K562 (cell line): ENCODE measurements around the gene HSPA1B. TPM values are rescaled to one million over a fixed set of nuclear protein-coding genes. Genes with fewer than 3 reads are reported as not detected.

Source experiments
- CBFA2T3 ChIP-seq: fragments of 450-650 bp; IDR thresholded peaks from 2 replicates; pipeline ENCODE4 v1.6.1; 2017
- CHAMP1 ChIP-seq: fragments of 450-650 bp; IDR thresholded peaks from 2 replicates; pipeline ENCODE4 v1.6.1; 2016; ENCODE audit warnings: mild to moderate bottlenecking
- IFI16 ChIP-seq: fragments of 250-450 bp; sonication (Bioruptor Pico); IDR thresholded peaks from 2 replicates; pipeline ENCODE4 v2.1.2; 2022; ENCODE audit warnings: mild to moderate bottlenecking, inconsistent platforms
- NCOA1 ChIP-seq: fragments of 450-650 bp; IDR thresholded peaks from 2 replicates; pipeline ENCODE4 v1.6.1; 2016; ENCODE audit warnings: low read depth
- NCOA2 ChIP-seq, 2 experiments: fragments of 450-650 bp; IDR thresholded peaks; 2 replicates each; pipeline ENCODE4 v1.6.1; 2018; ENCODE audit warnings: mild to moderate bottlenecking in 2 of 2, moderate library complexity in 1 of 2; ENCODE audit not compliant: partially characterized antibody in 2 of 2
- NFATC3 ChIP-seq: fragments of 450-650 bp; IDR thresholded peaks from 2 replicates; pipeline ENCODE4 v1.6.1; 2017; ENCODE audit warnings: mild to moderate bottlenecking
- NR2F6 ChIP-seq: fragments of 450-650 bp; formaldehyde crosslinking; IDR thresholded peaks from 2 replicates; pipeline ENCODE4 v1.4.0; 2020; ENCODE audit warnings: mild to moderate bottlenecking
- RAD51 ChIP-seq: fragments of 450-650 bp; IDR thresholded peaks from 2 replicates; pipeline ENCODE4 v1.7.1; 2016; ENCODE audit warnings: low read depth, mild to moderate bottlenecking, borderline replicate concordance
- RUNX1 ChIP-seq: sonication (generic); IDR thresholded peaks from 2 replicates; pipeline ENCODE4 v1.6.1; 2016; ENCODE audit warnings: antibody characterized with exemption, low read depth
- TEAD4 ChIP-seq, 2 experiments: sonication (generic) in 1 of 2; formaldehyde crosslinking in 1 of 2; IDR thresholded peaks; 2 replicates each; pipeline versions ENCODE4 v1.6.1 to v1.8.0; 2012 to 2022; ENCODE audit warnings: borderline replicate concordance in 1 of 2, inconsistent platforms in 1 of 2, low read length in 1 of 2, mild to moderate bottlenecking in 1 of 2, missing genetic modification reagents in 1 of 2
- TRIM24 ChIP-seq, 2 experiments: fragments of 450-650 bp; IDR thresholded peaks; 2 replicates each; pipeline ENCODE4 v1.6.1; 2016
- ZFPM2 ChIP-seq: fragments of 250-450 bp; sonication (Bioruptor Pico); IDR thresholded peaks from 2 replicates; pipeline ENCODE4 v1.5.1; 2022; ENCODE audit warnings: mild to moderate bottlenecking
- polyA plus RNA-seq, 8 experiments: library from polyadenylated mRNA; depleted of rRNA in 4 of 8; stranded (reverse) in 5 of 8; unstranded in 3 of 8; fragments of >200 nt; fragmentation: Nextera tagmentation in 2 of 8; fragmentation: Illumina TruSeq in 1 of 8; extraction: Ambion mirVana in 2 of 8; extraction: Trizol in 1 of 8; gene quantifications; 2 replicates each; pipeline versions ENCODE4 v1.2.1 to v1.2.3, GENCODE V29; 2011 to 2014; ENCODE audit warnings: inconsistent platforms in 1 of 8, missing spikeins in 1 of 8
- total RNA-seq, 7 experiments: library from RNA; depleted of rRNA in 6 of 7; stranded (reverse); fragments of >200 nt in 6 of 7; fragmentation: Illumina TruSeq in 2 of 7; extraction: Trizol in 2 of 7; gene quantifications; 2 replicates each; pipeline versions ENCODE4 v1.2.1 to v1.2.3, GENCODE V29; 2011 to 2021; ENCODE audit warnings: low replicate concordance in 1 of 7
- TF ChIP-seq, protein P1 (sequence below): fragments of 250-450 bp; sonication (Bioruptor Pico); IDR thresholded peaks from 2 replicates; pipeline ENCODE4 v1.4.0; 2020
- TF ChIP-seq, protein P2 (sequence below): fragments of 250-450 bp; sonication (Bioruptor Pico); IDR thresholded peaks from 2 replicates; pipeline ENCODE4 v1.8.0; 2022; ENCODE audit warnings: moderate library complexity, mild to moderate bottlenecking, inconsistent platforms
- TF ChIP-seq, protein P3 (sequence below): fragments of 450-650 bp; IDR thresholded peaks from 2 replicates; pipeline ENCODE4 v1.6.1; 2018; ENCODE audit not compliant: partially characterized antibody

The HSPA1B gene
- total and polyA plus RNA-seq, 9 of the 15 experiments (the other 6 are each of a cell fraction or from before 2014, with no cell fraction given), result 0.27 to 227 (median 51.2) TPM

GRCh38 chr6:31831350-31832215, 4.0 kb downstream of the HSPA1B start (continued):
- TF ChIP-seq TEAD4 (IDR thresholded peaks at IDR 0.05; ENCODE audit: low read length), result no peak; the same call in 1 of the 2 replicates
- no peak for TF ChIP-seq TEAD4 (CRISPR knock-in tag; IDR thresholded peaks at IDR 0.05; ENCODE audit: borderline replicate concordance)
- TF ChIP-seq IFI16 (CRISPR knock-in tag), result no peak
- no peak for TF ChIP-seq RAD51
- no peak; the same call in 1 of the 2 replicates for TF ChIP-seq NCOA1
- no peak; the same call in 1 of the 2 replicates for TF ChIP-seq NFATC3
- no peak for TF ChIP-seq RUNX1
- TF ChIP-seq NCOA2 (IDR thresholded peaks at IDR 0.05; ENCODE audit: partially characterized antibody in 2 of 2), result no peak
- TF ChIP-seq CHAMP1, result no peak
- TF ChIP-seq, protein P1, sequence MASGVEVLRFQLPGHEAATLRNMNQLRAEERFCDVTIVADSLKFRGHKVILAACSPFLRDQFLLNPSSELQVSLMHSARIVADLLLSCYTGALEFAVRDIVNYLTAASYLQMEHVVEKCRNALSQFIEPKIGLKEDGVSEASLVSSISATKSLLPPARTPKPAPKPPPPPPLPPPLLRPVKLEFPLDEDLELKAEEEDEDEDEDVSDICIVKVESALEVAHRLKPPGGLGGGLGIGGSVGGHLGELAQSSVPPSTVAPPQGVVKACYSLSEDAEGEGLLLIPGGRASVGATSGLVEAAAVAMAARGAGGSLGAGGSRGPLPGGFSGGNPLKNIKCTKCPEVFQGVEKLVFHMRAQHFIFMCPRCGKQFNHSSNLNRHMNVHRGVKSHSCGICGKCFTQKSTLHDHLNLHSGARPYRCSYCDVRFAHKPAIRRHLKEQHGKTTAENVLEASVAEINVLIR (CRISPR knock-in tag), result no peak
- peak in 1 of 2 experiments; percentile 31; a peak in 1 of 4 replicates for TF ChIP-seq TRIM24 (IDR thresholded peaks at IDR 0.05)
- TF ChIP-seq, protein P2, sequence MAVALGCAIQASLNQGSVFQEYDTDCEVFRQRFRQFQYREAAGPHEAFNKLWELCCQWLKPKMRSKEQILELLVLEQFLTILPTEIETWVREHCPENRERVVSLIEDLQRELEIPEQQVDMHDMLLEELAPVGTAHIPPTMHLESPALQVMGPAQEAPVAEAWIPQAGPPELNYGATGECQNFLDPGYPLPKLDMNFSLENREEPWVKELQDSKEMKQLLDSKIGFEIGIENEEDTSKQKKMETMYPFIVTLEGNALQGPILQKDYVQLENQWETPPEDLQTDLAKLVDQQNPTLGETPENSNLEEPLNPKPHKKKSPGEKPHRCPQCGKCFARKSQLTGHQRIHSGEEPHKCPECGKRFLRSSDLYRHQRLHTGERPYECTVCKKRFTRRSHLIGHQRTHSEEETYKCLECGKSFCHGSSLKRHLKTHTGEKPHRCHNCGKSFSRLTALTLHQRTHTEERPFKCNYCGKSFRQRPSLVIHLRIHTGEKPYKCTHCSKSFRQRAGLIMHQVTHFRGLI (CRISPR knock-in tag), result no peak
- TF ChIP-seq ZFPM2 (CRISPR knock-in tag), result no peak
- TF ChIP-seq NR2F6 (CRISPR knock-in tag), result no peak
- TF ChIP-seq, protein P3, sequence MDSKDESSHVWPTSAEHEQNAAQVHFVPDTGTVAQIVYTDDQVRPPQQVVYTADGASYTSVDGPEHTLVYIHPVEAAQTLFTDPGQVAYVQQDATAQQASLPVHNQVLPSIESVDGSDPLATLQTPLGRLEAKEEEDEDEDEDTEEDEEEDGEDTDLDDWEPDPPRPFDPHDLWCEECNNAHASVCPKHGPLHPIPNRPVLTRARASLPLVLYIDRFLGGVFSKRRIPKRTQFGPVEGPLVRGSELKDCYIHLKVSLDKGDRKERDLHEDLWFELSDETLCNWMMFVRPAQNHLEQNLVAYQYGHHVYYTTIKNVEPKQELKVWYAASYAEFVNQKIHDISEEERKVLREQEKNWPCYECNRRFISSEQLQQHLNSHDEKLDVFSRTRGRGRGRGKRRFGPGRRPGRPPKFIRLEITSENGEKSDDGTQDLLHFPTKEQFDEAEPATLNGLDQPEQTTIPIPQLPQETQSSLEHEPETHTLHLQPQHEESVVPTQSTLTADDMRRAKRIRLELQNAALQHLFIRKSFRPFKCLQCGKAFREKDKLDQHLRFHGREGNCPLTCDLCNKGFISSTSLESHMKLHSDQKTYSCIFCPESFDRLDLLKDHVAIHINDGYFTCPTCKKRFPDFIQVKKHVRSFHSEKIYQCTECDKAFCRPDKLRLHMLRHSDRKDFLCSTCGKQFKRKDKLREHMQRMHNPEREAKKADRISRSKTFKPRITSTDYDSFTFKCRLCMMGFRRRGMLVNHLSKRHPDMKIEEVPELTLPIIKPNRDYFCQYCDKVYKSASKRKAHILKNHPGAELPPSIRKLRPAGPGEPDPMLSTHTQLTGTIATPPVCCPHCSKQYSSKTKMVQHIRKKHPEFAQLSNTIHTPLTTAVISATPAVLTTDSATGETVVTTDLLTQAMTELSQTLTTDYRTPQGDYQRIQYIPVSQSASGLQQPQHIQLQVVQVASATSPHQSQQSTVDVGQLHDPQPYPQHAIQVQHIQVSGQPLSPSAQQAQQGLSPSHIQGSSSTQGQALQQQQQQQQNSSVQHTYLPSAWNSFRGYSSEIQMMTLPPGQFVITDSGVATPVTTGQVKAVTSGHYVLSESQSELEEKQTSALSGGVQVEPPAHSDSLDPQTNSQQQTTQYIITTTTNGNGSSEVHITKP, result no peak
- TF ChIP-seq CBFA2T3, result no peak
